ENCODE measurements around the gene GP5.

DNA sequence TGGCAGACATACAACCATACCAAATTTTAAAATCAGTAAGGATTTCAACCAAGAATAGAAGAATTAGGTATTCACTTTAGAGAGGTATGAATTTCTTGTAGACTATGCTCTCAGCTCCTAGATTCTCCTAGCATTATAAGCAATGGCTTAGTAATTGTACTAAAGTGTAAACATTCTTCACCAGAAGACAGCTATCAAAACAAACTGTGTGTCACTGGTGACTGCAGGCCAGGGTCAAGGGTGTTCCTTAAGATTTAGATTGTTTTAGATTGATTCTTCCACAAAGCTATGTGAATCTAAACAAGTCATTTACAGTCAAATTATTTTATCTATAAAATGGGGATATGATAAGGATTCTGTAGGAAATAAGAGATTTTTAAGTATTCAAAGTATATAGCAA is 23.1 kb upstream of the GP5 start:
- TF ChIP-seq EGR1 (IDR thresholded peaks at IDR 0.05): no peak
- TF ChIP-seq TAF1 (IDR thresholded peaks at IDR 0.05; ENCODE audit: low read depth): no peak
- no peak for TF ChIP-seq EP300 (IDR thresholded peaks at IDR 0.05; ENCODE audit: borderline replicate concordance)
- TF ChIP-seq YY1 (IDR thresholded peaks at IDR 0.05; ENCODE audit: low read depth): no peak
- TF ChIP-seq, protein P1, sequence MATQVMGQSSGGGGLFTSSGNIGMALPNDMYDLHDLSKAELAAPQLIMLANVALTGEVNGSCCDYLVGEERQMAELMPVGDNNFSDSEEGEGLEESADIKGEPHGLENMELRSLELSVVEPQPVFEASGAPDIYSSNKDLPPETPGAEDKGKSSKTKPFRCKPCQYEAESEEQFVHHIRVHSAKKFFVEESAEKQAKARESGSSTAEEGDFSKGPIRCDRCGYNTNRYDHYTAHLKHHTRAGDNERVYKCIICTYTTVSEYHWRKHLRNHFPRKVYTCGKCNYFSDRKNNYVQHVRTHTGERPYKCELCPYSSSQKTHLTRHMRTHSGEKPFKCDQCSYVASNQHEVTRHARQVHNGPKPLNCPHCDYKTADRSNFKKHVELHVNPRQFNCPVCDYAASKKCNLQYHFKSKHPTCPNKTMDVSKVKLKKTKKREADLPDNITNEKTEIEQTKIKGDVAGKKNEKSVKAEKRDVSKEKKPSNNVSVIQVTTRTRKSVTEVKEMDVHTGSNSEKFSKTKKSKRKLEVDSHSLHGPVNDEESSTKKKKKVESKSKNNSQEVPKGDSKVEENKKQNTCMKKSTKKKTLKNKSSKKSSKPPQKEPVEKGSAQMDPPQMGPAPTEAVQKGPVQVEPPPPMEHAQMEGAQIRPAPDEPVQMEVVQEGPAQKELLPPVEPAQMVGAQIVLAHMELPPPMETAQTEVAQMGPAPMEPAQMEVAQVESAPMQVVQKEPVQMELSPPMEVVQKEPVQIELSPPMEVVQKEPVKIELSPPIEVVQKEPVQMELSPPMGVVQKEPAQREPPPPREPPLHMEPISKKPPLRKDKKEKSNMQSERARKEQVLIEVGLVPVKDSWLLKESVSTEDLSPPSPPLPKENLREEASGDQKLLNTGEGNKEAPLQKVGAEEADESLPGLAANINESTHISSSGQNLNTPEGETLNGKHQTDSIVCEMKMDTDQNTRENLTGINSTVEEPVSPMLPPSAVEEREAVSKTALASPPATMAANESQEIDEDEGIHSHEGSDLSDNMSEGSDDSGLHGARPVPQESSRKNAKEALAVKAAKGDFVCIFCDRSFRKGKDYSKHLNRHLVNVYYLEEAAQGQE (IDR thresholded peaks at IDR 0.05; ENCODE audit: low read depth): no peak
- TF ChIP-seq CEBPB (IDR thresholded peaks at IDR 0.05): no peak
- TF ChIP-seq MAX (IDR thresholded peaks at IDR 0.05): no peak
- TF ChIP-seq, protein P2, sequence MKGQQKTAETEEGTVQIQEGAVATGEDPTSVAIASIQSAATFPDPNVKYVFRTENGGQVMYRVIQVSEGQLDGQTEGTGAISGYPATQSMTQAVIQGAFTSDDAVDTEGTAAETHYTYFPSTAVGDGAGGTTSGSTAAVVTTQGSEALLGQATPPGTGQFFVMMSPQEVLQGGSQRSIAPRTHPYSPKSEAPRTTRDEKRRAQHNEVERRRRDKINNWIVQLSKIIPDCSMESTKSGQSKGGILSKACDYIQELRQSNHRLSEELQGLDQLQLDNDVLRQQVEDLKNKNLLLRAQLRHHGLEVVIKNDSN (IDR thresholded peaks at IDR 0.05): no peak
- TF ChIP-seq RAD21 (IDR thresholded peaks at IDR 0.05; ENCODE audit: low read depth): no peak
- TF ChIP-seq FOXM1 (IDR thresholded peaks at IDR 0.05; ENCODE audit: borderline replicate concordance, low read depth): no peak
- TF ChIP-seq NFIC (IDR thresholded peaks at IDR 0.05): no peak
